Erythroblast (primary cell): ENCODE measurements around the gene CIDEC.

Experiments used
- GATA1 ChIP-seq: IDR thresholded peaks from 2 replicates; pipeline ENCODE4 v1.6.1; 2011; ENCODE audit warnings: low read depth, mild to moderate bottlenecking, control low read depth, low read length, moderate library complexity
- POLR2A ChIP-seq: IDR thresholded peaks from 2 replicates; pipeline ENCODE4 v1.6.1; 2011; ENCODE audit warnings: mild to moderate bottlenecking, low read length

GRCh38 chr3:9911863-9912262 is 31.8 kb upstream of the CIDEC start:
- TF ChIP-seq POLR2A (no peak), GATA1 (no peak)
